ENCODE measurements around the gene FUBP3.

FUBP3 gene

DNA sequence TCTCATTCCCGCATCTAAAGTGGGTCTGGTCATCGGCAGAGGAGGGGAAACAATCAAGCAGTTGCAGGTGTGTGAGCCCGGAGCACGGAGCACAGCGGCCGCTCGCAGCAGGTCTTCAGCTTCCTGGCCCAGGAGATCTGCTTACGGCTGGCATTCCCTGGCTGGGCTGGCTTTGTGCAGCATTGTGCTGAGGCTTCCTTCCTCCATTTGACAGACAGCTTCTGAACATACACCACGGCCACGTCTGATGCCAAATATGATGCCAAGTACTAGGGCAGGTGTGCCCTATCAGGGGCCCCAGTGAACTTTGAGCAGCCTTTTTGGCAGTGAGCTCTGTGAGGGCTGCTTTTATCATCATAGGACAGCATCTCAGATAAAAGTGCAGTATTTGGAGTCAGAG lies 37.1 kb downstream of the FUBP3 start:
- Histone ChIP-seq H3K9me3 (ENCODE audit: insufficient read depth, low read depth, low read length) (no peaks in the 10 kb centered on the region), H3K9me2 (replicated peaks; ENCODE audit: low read depth, low read length) (no peaks in the 10 kb centered on the region), H3F3A (ENCODE audit: low read depth) (no peaks in the 10 kb centered on the region), H3K27me3 (ENCODE audit: insufficient read depth, low read length, poor library complexity, severe bottlenecking) (no peaks in the 10 kb centered on the region), H3K9ac (ENCODE audit: low read depth, low read length, poor library complexity, severe bottlenecking) (no peak overlapping the region), H3K4me2 (ENCODE audit: low read depth, low read length, poor library complexity, severe bottlenecking) (no peak overlapping the region), H2AFZ (ENCODE audit: low read length) (no peak overlapping the region), H3K4me1 (ENCODE audit: insufficient read depth, low read length, poor library complexity, severe bottlenecking) (no peaks in the 10 kb centered on the region), H3K79me2 (ENCODE audit: insufficient read depth, low read length) (no peaks in the 10 kb centered on the region), H3K4me3 (ENCODE audit: low read length, poor library complexity, severe bottlenecking) (no peak overlapping the region), H4K20me1 (ENCODE audit: insufficient read depth, low read length, poor library complexity, severe bottlenecking) (no peaks in the 10 kb centered on the region), H3K36me3 (ENCODE audit: insufficient read depth, low read length) (peaks cover 71% of the 10 kb centered on the region; the same call in 1 of the 2 replicates)
- no peak for TF ChIP-seq EZH2phosphoT487 (IDR thresholded peaks at IDR 0.05; ENCODE audit: borderline replicate concordance)
- TF ChIP-seq, protein P1, sequence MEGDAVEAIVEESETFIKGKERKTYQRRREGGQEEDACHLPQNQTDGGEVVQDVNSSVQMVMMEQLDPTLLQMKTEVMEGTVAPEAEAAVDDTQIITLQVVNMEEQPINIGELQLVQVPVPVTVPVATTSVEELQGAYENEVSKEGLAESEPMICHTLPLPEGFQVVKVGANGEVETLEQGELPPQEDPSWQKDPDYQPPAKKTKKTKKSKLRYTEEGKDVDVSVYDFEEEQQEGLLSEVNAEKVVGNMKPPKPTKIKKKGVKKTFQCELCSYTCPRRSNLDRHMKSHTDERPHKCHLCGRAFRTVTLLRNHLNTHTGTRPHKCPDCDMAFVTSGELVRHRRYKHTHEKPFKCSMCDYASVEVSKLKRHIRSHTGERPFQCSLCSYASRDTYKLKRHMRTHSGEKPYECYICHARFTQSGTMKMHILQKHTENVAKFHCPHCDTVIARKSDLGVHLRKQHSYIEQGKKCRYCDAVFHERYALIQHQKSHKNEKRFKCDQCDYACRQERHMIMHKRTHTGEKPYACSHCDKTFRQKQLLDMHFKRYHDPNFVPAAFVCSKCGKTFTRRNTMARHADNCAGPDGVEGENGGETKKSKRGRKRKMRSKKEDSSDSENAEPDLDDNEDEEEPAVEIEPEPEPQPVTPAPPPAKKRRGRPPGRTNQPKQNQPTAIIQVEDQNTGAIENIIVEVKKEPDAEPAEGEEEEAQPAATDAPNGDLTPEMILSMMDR (conservative IDR thresholded peaks at IDR 0.05; ENCODE audit: low read length), result no peak

DNA sequence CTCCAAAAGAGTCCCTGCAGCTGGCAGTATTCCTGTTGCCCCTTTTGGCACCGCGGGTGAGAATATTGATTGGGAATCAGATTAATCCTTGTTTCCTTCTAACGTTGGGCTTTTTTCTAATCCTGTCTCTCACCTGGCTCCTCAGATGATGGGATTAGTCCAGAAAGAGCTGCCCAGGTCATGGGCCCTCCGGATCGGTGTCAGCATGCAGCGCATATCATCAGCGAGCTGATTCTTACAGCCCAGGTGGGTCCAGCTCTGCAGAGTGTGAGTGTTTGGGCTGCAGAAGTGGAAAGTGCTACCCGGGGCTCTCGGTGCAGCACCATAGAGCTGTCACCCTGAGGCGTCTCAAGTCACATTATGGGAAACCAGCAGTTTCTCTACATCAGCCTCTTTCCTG lies 44.1 kb downstream of the FUBP3 start:
- no peaks in the 10 kb centered on the region for H3K4me1 ChIP-seq (ENCODE audit: insufficient read depth, low read length, poor library complexity, severe bottlenecking)
- no peak overlapping the region for H3K4me2 ChIP-seq (ENCODE audit: low read depth, low read length, poor library complexity, severe bottlenecking)
- H2AFZ ChIP-seq (ENCODE audit: low read length), result no peak overlapping the region
- H3K9ac ChIP-seq (ENCODE audit: low read depth, low read length, poor library complexity, severe bottlenecking), result no peak overlapping the region
- no peaks in the 10 kb centered on the region for H3K9me2 ChIP-seq (replicated peaks; ENCODE audit: low read depth, low read length)
- no peaks in the 10 kb centered on the region for H3K79me2 ChIP-seq (ENCODE audit: insufficient read depth, low read length)
- TF ChIP-seq, protein P1 (conservative IDR thresholded peaks at IDR 0.05; ENCODE audit: low read length), result no peak
- TF ChIP-seq EZH2phosphoT487 (IDR thresholded peaks at IDR 0.05; ENCODE audit: borderline replicate concordance), result no peak
- no peaks in the 10 kb centered on the region for H3K9me3 ChIP-seq (ENCODE audit: insufficient read depth, low read depth, low read length)
- no peaks in the 10 kb centered on the region for H4K20me1 ChIP-seq (ENCODE audit: insufficient read depth, low read length, poor library complexity, severe bottlenecking)
- no peaks in the 10 kb centered on the region for H3F3A ChIP-seq (ENCODE audit: low read depth)
- H3K36me3 ChIP-seq (ENCODE audit: insufficient read depth, low read length), result peaks cover 47% of the 10 kb centered on the region; the same call in 1 of the 2 replicates
- no peaks in the 10 kb centered on the region for H3K27me3 ChIP-seq (ENCODE audit: insufficient read depth, low read length, poor library complexity, severe bottlenecking)
- no peak overlapping the region for H3K4me3 ChIP-seq (ENCODE audit: low read length, poor library complexity, severe bottlenecking)

DNA sequence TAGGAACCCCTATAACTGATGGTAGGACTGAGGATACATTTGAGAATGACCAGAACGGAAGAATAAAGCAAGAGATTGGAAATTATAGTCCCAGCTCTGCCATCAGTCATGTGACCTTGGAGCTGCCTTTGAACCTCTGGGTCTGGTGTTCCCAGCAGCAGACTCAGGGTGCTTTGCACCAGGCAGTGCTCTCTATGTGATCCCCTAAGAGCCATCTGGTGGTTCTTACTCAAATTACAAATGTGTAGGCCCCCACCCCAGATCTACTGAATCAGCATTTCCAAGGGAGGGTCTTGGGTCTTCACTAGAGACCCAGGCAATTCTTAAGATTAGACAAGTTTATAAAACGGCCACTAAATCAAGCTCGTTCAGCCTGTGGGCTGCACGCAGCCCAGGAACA lies 44.8 kb downstream of the FUBP3 start:
- Histone ChIP-seq H2AFZ (ENCODE audit: low read length) (no peak overlapping the region), H3K9me3 (ENCODE audit: insufficient read depth, low read depth, low read length) (no peaks in the 10 kb centered on the region), H3K9ac (ENCODE audit: low read depth, low read length, poor library complexity, severe bottlenecking) (no peak overlapping the region), H3K4me2 (ENCODE audit: low read depth, low read length, poor library complexity, severe bottlenecking) (no peak overlapping the region), H4K20me1 (ENCODE audit: insufficient read depth, low read length, poor library complexity, severe bottlenecking) (no peaks in the 10 kb centered on the region), H3K9me2 (replicated peaks; ENCODE audit: low read depth, low read length) (no peaks in the 10 kb centered on the region), H3F3A (ENCODE audit: low read depth) (no peaks in the 10 kb centered on the region), H3K27me3 (ENCODE audit: insufficient read depth, low read length, poor library complexity, severe bottlenecking) (no peaks in the 10 kb centered on the region), H3K4me1 (ENCODE audit: insufficient read depth, low read length, poor library complexity, severe bottlenecking) (no peaks in the 10 kb centered on the region), H3K4me3 (ENCODE audit: low read length, poor library complexity, severe bottlenecking) (no peak overlapping the region), H3K79me2 (ENCODE audit: insufficient read depth, low read length) (no peaks in the 10 kb centered on the region), H3K36me3 (ENCODE audit: insufficient read depth, low read length) (peaks cover 45% of the 10 kb centered on the region; the same call in 1 of the 2 replicates)
- no peak for TF ChIP-seq EZH2phosphoT487 (IDR thresholded peaks at IDR 0.05; ENCODE audit: borderline replicate concordance)
- TF ChIP-seq, protein P1 (conservative IDR thresholded peaks at IDR 0.05; ENCODE audit: low read length), result no peak
